Measurements from ENCODE around the gene AQP1.

DNA sequence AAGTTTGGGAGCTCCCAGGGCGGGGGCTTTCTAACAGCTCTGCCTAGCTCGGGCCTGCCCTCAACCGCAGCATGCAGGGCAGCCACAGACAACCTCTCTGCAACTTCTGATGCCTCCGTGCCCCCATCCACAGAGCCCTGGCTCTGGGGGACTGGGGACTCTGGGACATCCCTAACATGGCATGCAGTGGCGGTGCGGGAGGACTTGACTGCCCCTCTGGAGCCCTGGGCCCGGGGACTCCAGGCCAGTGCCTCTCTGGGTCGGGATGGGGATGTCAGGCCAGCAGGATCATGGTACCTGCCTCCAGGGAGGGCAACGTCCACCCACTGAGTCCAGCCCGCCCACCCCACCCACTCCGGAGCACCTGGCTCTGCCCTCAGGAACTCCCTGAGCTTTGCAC lies 520 bp upstream of the AQP1 start:
- TF ChIP-seq EZH2 (IDR thresholded peaks at IDR 0.05; ENCODE audit: low read length, unreplicated experiment): no peak
- TF ChIP-seq, protein P1, sequence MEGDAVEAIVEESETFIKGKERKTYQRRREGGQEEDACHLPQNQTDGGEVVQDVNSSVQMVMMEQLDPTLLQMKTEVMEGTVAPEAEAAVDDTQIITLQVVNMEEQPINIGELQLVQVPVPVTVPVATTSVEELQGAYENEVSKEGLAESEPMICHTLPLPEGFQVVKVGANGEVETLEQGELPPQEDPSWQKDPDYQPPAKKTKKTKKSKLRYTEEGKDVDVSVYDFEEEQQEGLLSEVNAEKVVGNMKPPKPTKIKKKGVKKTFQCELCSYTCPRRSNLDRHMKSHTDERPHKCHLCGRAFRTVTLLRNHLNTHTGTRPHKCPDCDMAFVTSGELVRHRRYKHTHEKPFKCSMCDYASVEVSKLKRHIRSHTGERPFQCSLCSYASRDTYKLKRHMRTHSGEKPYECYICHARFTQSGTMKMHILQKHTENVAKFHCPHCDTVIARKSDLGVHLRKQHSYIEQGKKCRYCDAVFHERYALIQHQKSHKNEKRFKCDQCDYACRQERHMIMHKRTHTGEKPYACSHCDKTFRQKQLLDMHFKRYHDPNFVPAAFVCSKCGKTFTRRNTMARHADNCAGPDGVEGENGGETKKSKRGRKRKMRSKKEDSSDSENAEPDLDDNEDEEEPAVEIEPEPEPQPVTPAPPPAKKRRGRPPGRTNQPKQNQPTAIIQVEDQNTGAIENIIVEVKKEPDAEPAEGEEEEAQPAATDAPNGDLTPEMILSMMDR (conservative IDR thresholded peaks at IDR 0.05; ENCODE audit: low read depth, low read length): no peak
- no peak for TF ChIP-seq EZH2phosphoT487 (IDR thresholded peaks at IDR 0.05; ENCODE audit: borderline replicate concordance, low read length)

All from PC-3 (cell line).